ENCODE measurements around the gene YJEFN3.

YJEFN3 gene

DNA sequence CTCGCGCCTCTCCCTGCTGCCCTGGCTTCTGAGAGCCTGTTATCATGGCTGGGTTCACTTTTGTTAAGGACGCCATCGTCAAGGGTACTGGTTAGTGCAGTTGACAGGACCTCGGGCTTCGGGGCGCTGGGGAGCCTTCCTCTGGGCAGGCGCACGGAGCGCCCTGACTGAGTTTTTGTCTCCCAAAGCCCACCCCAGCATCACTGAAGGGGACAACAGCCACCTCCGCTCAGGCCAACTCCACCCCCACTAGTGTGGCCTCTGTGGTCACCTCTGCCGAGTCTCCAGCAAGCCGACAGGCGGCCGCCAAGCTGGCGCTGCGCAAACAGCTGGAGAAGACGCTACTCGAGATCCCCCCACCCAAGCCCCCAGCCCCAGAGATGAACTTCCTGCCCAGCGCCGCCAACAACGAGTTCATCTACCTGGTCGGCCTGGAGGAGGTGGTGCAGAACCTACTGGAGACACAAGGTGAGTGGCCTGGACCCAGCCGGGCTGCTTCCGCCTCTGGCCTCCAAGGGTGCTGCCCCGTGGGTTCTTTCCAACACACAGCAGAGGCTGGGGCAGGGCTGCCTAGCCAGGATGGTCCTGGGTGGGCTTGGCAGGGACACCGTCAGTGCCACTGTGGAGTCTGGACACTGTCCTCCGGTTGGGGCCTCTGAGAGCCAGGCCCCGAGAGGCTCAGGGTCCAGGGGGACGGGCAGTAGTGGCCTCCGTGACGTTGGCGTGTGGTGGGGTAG is 30.3 kb upstream of the YJEFN3 start:
- no peak for DNase-seq

DNA sequence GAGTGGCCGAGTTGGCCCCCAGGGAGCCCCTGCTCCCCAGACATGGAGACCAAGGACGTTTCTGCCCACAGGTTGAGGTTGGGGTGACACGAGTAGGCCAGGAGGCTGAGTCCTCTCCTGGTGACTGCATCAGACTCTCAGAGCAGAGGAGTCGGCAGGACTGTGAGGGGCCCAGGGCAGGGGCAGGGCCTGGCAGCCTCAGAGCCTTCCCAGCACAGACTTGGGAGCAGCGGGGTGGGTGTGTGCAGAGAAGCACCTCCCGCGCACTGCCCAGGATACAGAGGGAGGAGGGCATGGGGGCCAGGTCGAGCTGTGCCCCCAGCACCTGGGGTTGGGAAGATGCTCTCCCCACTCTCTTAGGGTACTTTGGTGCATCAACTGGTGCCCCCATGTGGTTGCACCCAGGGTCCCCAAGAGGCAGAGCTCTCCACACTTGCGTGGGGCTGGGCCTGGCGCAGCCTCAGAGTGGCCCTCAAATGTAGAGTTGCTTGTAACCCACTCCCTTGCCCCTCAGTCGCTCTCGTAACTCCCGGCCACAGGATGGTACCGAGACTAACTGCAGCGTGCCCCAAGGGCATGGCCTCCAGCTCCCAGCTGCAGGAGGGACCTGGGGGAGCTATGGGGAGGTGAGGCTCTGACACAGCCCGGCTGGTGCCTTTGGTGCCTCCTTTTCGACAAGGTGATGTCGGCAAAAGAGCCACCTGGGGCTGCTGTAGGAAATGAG is 29.3 kb upstream of the YJEFN3 start:
- DNase-seq = no peak

DNA sequence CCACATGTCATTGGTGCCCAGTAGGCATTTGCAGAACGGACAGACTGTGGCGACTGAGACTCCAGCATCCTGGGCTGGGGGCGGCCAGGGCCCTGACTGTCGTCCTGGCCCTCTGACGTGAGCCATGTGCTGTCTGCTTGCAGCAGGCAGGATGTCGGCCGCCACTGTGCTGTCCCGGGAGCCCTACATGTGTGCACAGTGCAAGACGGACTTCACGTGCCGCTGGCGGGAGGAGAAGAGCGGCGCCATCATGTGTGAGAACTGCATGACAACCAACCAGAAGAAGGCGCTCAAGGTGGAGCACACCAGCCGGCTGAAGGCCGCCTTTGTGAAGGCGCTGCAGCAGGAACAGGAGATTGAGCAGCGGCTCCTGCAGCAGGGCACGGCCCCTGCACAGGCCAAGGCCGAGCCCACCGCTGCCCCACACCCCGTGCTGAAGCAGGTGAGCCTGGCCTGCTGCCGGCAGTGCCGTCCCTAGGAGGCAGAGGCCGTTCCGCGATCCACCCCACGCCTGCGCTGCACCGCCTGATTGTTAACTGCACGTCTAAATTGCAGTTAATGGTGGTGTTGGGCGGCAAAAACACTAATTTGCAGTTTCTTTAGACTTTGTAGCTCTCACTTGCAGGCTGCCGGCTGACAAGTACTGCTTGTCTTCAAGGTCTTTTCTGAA is 27.6 kb upstream of the YJEFN3 start:
- DNase-seq = no peak

GRCh38 chr19:19501798-19502197 is 26.9 kb upstream of the YJEFN3 start:
- no peak for DNase-seq

GRCh38 chr19:19502281-19502680 is 26.4 kb upstream of the YJEFN3 start:
- DNase-seq = no peak

DNA sequence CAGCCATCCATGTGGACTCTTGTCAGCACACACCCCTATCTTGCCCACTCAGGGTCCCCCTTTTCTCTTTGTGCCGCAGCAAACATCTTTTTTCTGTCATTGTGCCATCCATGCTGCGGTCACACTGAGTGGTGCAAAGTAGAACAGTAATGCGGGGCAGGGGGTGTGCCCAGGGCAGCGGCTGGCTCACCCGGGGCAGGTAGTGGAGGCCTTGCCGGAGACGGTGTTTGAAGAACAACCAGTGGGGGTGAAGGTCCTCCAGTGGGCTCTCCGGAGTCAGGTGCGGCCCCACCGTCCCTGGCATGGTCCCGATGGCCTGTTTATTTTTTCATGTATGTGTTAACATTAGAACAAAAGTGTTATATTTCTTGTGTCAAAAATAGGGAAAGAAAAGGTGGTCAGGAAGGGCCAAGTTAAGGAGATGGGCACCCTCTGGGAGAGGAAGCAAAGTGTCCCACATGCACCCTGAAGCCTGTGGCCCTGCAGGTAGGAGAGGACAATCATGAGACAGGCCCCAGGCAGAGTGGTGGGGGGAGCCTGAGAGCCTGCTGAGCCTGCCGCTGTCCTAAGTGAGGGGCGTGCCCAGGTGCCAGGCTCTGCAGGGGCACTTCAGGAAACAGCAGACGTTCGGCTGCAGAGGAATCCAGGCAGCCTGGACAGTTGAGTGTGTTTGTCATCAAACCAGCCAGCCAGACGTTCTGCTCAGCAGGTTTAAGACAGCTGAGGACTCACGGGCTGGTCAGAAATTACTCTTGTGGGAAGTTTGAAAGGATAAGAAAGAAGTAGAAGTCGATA is 25.7 kb upstream of the YJEFN3 start:
- DNase-seq = no peak

GRCh38 chr19:19504754-19505668 is 23.7 kb upstream of the YJEFN3 start:
- DNase-seq = no peak

GRCh38 chr19:19505669-19506326 is 22.9 kb upstream of the YJEFN3 start:
- no peak for DNase-seq

DNA sequence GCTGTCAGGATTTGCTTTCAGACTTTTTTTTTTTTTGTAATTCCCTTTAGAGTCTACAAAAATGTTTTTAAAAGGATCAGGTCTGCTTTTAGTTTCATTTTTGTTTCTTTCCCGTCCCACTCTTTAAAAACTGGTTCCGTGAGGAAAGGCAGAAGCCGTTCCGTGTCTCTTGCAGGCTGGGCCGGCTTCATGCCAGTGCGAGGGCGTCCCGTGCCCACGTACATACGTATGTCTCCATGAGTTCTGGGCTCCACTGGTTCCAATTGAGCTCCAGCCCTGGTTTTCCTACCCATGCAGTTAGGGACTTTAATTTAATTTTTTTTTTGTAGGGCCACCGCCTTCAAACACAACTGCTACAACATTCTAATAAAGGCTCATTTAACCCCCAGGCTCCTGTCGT is 22.1 kb upstream of the YJEFN3 start:
- DNase-seq = no peak

GRCh38 chr19:19507354-19507753 is 21.4 kb upstream of the YJEFN3 start:
- DNase-seq = no peak

- DNase-seq = no peak
Observed at GRCh38 chr19:19508217-19508616, 20.5 kb upstream of the YJEFN3 start.

DNA sequence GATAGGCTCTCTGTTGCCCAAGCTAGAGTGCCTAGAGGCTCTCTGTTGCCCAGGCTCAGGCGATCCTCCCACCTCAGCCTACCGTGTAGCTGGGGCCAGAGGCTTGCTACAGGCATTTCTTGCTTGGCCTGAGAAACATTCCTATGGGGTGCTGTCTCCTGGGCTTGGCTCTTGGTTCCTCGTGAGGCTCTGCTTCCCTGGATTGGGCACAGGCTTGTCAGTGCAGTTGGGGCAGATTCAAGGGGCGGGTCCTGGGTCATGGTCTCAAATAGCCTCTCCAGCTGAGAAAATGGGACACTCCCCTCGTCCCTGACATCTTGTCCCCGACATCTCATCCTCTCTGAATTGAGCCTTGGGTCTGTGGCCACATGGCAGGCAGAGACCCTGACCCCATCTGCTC is 18.3 kb upstream of the YJEFN3 start:
- DNase-seq = no peak

DNA sequence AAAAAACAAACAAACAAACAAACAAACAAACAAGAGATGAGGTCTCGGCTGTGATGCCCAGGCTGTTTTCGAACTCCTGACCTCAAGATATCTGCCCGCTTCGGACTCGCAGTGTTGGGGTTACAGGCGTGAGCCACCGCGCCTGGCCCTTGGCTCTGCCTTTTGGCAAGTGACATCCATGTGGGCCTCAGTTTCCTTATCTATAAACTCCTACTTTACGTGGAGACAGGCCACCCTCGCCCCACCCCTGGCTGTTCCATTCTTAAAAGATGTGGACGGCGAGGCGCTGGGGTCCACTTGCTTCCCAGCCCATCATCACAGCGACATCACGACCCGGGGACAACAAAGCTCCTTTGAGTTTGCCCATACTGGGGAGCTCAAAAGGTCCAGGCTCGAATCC is 15.0 kb upstream of the YJEFN3 start:
- DNase-seq = no peak

DNA sequence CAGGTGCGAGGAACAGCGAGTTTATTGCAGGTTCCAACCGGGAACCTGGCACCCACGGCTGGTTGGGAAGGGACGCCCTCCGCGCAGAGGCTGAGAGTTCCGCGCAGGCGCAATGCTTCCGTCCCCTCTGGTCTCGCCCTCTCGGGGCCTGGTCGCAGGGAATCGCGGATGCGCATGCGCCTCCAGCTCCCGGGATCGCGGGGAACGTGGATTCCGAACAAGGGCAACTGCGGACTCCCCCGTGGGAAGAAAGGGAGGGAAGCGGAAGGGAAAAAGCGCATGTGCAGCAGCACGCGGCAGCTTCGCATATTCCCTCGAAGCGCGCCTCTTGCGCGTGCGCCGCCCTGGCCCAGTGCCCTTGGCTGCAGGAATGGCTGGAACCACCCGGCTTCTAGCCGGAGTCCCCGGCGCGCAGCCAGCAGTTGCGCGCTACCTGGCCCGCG is 14.5 kb upstream of the YJEFN3 start:
- DNase-seq = no peak

DNA sequence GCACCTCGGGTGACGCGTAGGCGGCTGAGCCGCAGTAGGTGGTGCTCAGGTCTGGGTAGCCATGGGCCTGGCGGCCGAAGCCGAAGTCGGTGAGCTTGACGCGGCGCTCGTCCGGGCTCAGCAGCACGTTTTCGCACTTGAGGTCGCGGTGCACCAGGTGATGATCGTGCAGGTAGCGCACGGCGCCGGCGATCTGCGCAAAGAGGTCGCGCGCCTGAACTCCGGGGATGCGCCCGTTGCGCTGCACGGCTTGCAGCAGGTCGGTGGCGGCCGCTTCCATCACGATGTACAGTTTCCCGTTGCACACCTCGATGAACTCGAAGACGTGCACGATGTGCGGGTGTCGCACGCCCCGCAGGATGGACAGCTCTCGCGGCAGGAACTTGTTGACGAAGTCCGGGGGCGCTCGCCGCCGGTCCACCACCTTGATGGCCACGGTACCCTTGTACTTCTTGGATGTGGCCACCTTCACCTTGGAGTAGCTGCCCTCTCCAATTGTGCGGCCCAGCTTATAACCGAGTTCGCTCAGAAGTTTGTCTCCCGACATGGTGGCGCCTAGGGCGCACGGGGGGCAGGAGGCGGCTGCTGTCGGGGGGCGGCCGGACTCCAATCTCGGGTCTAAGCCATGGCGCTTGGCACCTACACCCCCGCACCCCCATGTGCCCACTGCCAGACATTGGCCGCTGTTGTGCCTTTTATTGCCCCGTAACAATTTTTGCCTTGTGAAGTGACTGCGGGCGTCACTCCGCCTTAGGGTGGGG is 13.7 kb upstream of the YJEFN3 start, which contains the start of gene TSSK6:
Gene TSSK6, minus strand, starts transcription at position 668 of the 761 bp plus-strand sequence. Its CDS starts 121 bp downstream, at position 547.
- DNase-seq = no peak

DNA sequence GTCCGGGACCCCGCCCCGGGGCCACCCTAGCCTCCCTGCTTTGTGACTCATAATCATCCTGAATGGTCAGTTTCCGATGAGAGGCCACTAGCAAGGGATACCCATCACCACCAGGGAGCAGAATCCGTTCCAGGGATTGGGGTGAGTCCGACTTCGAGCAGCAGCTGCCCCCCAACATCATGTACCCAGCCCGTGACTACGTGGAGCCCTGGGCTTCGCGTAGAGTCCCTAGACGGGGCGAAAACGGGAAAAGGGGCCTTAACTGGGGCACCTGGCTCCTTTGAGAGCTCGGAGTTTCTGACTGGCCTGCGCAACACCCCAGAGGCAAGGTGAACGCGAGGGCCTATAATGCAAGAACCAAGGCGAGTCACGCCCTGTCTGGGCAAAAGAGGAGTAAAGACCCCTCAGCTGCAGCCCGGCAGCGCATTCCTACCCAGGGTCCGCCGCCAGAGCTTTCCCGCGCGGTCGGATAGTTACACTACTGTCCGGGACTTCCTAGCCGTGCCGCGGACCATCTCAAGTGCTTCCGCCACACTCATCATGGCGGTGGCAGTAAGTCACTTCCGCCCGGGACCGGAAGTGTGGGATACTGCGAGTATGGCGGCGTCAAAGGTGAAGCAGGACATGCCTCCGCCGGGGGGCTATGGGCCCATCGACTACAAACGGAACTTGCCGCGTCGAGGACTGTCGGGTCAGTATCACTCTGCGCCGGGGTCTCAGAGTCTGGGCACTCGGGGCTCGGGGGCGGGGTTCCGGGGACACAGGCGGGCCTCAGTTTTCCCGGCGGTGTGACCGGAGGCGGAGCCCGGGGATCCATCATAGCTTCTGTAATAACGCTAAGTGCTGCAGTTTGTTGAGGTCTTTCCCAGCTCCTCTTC is 12.8 kb upstream of the YJEFN3 start, which contains the start of gene NDUFA13:
Gene NDUFA13, plus strand, starts transcription at position 584 of the 878 bp plus-strand sequence. Its CDS starts 14 bp downstream, at position 598.
- peak; percentile 97 for DNase-seq

DNA sequence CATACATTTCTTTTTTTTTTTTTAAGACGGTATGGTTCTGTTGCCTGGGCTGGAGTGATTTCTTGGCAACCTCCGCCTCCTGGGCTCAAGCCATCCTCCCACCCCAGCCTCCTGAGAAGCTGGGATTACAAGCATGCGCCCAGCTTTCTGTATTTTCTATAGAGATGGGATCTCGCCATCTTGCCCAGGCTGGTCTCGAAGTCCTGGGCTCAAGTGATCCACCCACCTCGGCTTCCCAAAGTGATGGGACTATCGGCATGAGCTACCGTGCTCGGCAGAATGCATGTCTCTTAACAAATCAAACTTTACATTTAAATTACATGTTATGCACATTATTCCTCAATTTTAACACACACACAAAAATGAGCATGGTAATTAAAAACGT is 11.5 kb upstream of the YJEFN3 start:
- no peak for DNase-seq

DNA sequence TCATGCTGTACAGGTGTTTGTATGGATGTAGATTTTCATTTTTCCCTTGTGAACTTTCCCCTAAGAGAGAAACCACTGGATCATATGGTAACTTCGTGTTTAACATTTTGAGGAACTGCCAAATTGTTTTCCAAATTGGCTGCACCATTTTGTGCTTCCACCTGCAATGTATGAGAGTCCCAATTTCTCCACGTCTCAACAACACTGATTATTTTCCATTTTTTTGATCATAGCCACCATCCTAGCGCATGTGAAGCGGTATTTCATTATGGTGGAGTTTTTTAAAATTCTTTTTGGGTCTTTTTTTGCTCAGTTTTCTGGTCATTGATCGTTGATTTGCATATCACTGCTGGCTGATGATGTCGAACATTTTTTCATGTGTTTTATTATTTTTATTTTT is 7.7 kb upstream of the YJEFN3 start:
- no peak for DNase-seq

DNA sequence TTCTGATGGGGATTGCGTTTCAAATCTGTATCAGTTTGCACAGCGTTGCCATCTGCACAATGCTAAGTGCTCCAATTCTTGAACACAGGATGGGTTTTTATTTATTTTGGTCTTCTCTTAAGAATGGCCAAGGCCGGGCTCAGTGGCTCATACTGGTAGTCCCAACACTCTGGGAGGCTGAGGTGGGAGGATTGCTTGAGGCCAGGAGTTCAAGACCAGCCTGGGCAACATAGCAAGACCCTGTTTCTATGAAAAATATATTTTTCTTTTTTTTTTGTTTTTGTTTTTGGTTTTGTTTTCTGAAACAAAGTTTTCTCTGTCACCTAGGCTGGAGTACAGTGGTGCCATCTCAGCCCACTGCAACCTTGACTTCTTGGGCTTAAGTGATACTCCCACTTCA is 5.5 kb upstream of the YJEFN3 start:
- no peak for DNase-seq

All from islet precursor cell (in vitro differentiated cells).